ENCODE results near the gene B9D1. TPM values are rescaled to one million over a fixed set of nuclear protein-coding genes. Genes with fewer than 3 reads are reported as not detected.

The B9D1 gene
- total RNA-seq, 2 experiments from 2014 or later: 21.1 to 38.1 TPM

- Histone ChIP-seq H4K20me1 (ENCODE audit: insufficient read depth, low read length) (no peaks in the 10 kb centered on the region), H3K4me2 (ENCODE audit: low read length) (no peak overlapping the region), H3K4me3 (ENCODE audit: low read depth, low read length, poor library complexity, severe bottlenecking) (no peak overlapping the region), H3K9me2 (ENCODE audit: insufficient read depth, low read length) (no peaks in the 10 kb centered on the region), H3K9me3 (ENCODE audit: low read length) (no peaks in the 10 kb centered on the region), H3K36me3 (ENCODE audit: insufficient read depth, low read length) (no peaks in the 10 kb centered on the region), H2AFZ (ENCODE audit: low read length) (no peak overlapping the region), H3K79me2 (ENCODE audit: insufficient read depth, low read depth, low read length) (no peaks in the 10 kb centered on the region), H3K4me1 (ENCODE audit: insufficient read depth, low read length, poor library complexity, severe bottlenecking) (no peaks in the 10 kb centered on the region), H3K27ac (ENCODE audit: low read depth, low read length, poor library complexity, severe bottlenecking) (no peak overlapping the region)
- intact Hi-C loops (cut with micrococcal nuclease; ENCODE audit: unreplicated experiment): no loop called here
- no TSS peak for BruUV-seq (replicated peaks)
- DNase-seq (ENCODE audit: low spot score): no peak
- CTCF ChIA-PET (ENCODE audit: unreplicated experiment): no interaction called here
- no peak for TF ChIP-seq EZH2phosphoT487 (IDR thresholded peaks at IDR 0.05; ENCODE audit: borderline replicate concordance, low read depth, low read length)
- TF ChIP-seq, protein P1, sequence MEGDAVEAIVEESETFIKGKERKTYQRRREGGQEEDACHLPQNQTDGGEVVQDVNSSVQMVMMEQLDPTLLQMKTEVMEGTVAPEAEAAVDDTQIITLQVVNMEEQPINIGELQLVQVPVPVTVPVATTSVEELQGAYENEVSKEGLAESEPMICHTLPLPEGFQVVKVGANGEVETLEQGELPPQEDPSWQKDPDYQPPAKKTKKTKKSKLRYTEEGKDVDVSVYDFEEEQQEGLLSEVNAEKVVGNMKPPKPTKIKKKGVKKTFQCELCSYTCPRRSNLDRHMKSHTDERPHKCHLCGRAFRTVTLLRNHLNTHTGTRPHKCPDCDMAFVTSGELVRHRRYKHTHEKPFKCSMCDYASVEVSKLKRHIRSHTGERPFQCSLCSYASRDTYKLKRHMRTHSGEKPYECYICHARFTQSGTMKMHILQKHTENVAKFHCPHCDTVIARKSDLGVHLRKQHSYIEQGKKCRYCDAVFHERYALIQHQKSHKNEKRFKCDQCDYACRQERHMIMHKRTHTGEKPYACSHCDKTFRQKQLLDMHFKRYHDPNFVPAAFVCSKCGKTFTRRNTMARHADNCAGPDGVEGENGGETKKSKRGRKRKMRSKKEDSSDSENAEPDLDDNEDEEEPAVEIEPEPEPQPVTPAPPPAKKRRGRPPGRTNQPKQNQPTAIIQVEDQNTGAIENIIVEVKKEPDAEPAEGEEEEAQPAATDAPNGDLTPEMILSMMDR (conservative IDR thresholded peaks at IDR 0.05; ENCODE audit: low read length): no peak
- POLR2A ChIA-PET: interaction anchor here (0.5 kb wide), 1 partner anchor 74 kb away, joined by 3 read pairs; no protein-coding TSS in a partner anchor
Observed at GRCh38 chr17:19405114-19405513, 42.6 kb upstream of the B9D1 start.

- Histone ChIP-seq H3K27ac (ENCODE audit: low read depth, low read length, poor library complexity, severe bottlenecking) (no peak overlapping the region), H3K9me3 (ENCODE audit: low read length) (no peaks in the 10 kb centered on the region), H2AFZ (ENCODE audit: low read length) (no peak overlapping the region), H3K4me1 (ENCODE audit: insufficient read depth, low read length, poor library complexity, severe bottlenecking) (no peaks in the 10 kb centered on the region), H3K4me2 (ENCODE audit: low read length) (no peak overlapping the region), H3K9me2 (ENCODE audit: insufficient read depth, low read length) (no peaks in the 10 kb centered on the region), H3K4me3 (ENCODE audit: low read depth, low read length, poor library complexity, severe bottlenecking) (no peak overlapping the region), H3K36me3 (ENCODE audit: insufficient read depth, low read length) (no peaks in the 10 kb centered on the region), H4K20me1 (ENCODE audit: insufficient read depth, low read length) (no peaks in the 10 kb centered on the region), H3K79me2 (ENCODE audit: insufficient read depth, low read depth, low read length) (no peaks in the 10 kb centered on the region)
- no TSS peak for BruUV-seq (replicated peaks)
- CTCF ChIA-PET (ENCODE audit: unreplicated experiment): no interaction called here
- POLR2A ChIA-PET: no interaction called here
- no peak for DNase-seq (ENCODE audit: low spot score)
- intact Hi-C loops (cut with micrococcal nuclease; ENCODE audit: unreplicated experiment): no loop called here
- TF ChIP-seq, protein P1 (conservative IDR thresholded peaks at IDR 0.05; ENCODE audit: low read length): no peak
- TF ChIP-seq EZH2phosphoT487 (IDR thresholded peaks at IDR 0.05; ENCODE audit: borderline replicate concordance, low read depth, low read length): no peak
Observed at GRCh38 chr17:19404264-19404663, 41.7 kb upstream of the B9D1 start.

- intact Hi-C loops (cut with micrococcal nuclease; ENCODE audit: unreplicated experiment): no loop called here
- TF ChIP-seq, protein P1 (conservative IDR thresholded peaks at IDR 0.05; ENCODE audit: low read length): no peak
- TF ChIP-seq EZH2phosphoT487 (IDR thresholded peaks at IDR 0.05; ENCODE audit: borderline replicate concordance, low read depth, low read length): no peak
- DNase-seq (ENCODE audit: low spot score): no peak
- ChIA-PET CTCF (ENCODE audit: unreplicated experiment) (no interaction called here), POLR2A (no interaction called here)
- H3K27ac ChIP-seq (ENCODE audit: low read depth, low read length, poor library complexity, severe bottlenecking): no peak overlapping the region
- H3K4me2 ChIP-seq (ENCODE audit: low read length): no peak overlapping the region
- H3K9me3 ChIP-seq (ENCODE audit: low read length): no peaks in the 10 kb centered on the region
- no peaks in the 10 kb centered on the region for H4K20me1 ChIP-seq (ENCODE audit: insufficient read depth, low read length)
- peaks cover 7% of the 10 kb centered on the region for H3K4me1 ChIP-seq (ENCODE audit: insufficient read depth, low read length, poor library complexity, severe bottlenecking)
- no peaks in the 10 kb centered on the region for H3K79me2 ChIP-seq (ENCODE audit: insufficient read depth, low read depth, low read length)
- no peak overlapping the region for H2AFZ ChIP-seq (ENCODE audit: low read length)
- no peaks in the 10 kb centered on the region for H3K36me3 ChIP-seq (ENCODE audit: insufficient read depth, low read length)
- no peak overlapping the region for H3K4me3 ChIP-seq (ENCODE audit: low read depth, low read length, poor library complexity, severe bottlenecking)
- no TSS peak for BruUV-seq (replicated peaks)
- no peaks in the 10 kb centered on the region for H3K9me2 ChIP-seq (ENCODE audit: insufficient read depth, low read length)
Observed at GRCh38 chr17:19403021-19403420, 40.5 kb upstream of the B9D1 start.

Data from OCI-LY7 (cell line).